ENCODE data around the gene TUBGCP3.

The TUBGCP3 gene

DNA sequence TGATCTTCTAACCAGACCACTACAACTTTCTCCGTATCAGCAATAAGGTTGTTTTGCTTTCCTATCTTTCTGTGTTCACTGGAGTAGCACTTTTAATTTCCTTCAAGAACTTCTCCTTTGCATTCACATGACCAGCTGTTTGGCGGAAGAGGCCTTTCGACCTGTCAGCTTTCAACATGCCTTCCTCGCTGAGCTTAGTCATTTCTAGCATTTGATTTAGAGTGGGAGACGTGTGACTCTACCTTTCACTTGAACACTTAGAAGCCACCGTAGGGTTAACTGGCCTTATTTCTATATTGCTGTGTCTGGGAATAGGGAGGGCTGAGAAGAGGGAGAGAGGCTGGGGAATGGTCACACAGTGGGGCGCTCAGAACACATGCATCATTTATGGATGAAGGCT lies 104.7 kb downstream of the TUBGCP3 start:
- DNase-seq (ENCODE audit: low spot score) = no peak
- TF ChIP-seq, protein P1, sequence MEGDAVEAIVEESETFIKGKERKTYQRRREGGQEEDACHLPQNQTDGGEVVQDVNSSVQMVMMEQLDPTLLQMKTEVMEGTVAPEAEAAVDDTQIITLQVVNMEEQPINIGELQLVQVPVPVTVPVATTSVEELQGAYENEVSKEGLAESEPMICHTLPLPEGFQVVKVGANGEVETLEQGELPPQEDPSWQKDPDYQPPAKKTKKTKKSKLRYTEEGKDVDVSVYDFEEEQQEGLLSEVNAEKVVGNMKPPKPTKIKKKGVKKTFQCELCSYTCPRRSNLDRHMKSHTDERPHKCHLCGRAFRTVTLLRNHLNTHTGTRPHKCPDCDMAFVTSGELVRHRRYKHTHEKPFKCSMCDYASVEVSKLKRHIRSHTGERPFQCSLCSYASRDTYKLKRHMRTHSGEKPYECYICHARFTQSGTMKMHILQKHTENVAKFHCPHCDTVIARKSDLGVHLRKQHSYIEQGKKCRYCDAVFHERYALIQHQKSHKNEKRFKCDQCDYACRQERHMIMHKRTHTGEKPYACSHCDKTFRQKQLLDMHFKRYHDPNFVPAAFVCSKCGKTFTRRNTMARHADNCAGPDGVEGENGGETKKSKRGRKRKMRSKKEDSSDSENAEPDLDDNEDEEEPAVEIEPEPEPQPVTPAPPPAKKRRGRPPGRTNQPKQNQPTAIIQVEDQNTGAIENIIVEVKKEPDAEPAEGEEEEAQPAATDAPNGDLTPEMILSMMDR (IDR thresholded peaks at IDR 0.05) = no peak
- no peak overlapping the region for H3K4me3 ChIP-seq
- no peak overlapping the region for H3K27ac ChIP-seq

DNA sequence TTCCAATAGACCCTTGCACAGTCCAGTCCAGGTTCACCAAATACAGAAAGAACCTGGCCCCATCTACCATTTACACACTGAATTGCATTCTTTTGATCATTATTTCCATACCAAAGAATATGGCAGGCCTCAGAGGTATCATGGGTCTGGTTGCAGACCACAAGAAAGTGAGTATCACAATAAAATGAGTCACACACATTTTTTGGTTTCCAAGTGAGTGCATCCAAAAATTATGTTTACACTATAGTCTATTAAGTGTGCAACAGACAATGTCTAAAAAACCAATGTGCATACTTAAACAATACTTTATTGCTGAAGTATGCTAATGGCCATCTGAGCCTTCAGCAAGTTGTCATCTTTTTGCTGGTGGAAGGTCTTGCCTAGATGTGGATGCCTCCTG lies 106.5 kb downstream of the TUBGCP3 start:
- no peak for DNase-seq (ENCODE audit: low spot score)

DNA sequence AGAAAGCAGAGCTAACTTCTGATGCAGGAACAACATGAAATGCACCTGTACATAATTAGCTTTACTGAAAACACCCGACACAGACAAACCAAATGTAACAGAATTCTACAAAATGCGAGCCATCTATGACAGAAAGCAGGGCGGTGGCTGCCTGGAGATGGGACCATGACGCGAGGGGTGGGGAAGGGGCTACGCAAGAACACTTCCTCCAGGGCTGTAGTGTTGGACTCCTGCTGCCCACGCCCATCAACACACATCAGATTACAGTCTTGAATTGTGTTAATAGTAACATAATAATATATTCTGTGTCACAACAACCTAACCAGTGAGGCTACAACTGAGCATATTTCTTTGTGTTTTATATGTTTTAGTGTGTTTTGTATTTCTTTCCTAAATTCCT lies 108.6 kb downstream of the TUBGCP3 start:
- DNase-seq (ENCODE audit: low spot score) = no peak
- H3K4me3 ChIP-seq = no peak overlapping the region
- TF ChIP-seq, protein P1 (IDR thresholded peaks at IDR 0.05) = no peak
- no peak overlapping the region for H3K27ac ChIP-seq

More for the DNA sequence above, 106.5 kb downstream of the TUBGCP3 start:
- no peak overlapping the region for H3K27ac ChIP-seq
- no peak overlapping the region for H3K4me3 ChIP-seq
- TF ChIP-seq, protein P1 (IDR thresholded peaks at IDR 0.05) = no peak

DNA sequence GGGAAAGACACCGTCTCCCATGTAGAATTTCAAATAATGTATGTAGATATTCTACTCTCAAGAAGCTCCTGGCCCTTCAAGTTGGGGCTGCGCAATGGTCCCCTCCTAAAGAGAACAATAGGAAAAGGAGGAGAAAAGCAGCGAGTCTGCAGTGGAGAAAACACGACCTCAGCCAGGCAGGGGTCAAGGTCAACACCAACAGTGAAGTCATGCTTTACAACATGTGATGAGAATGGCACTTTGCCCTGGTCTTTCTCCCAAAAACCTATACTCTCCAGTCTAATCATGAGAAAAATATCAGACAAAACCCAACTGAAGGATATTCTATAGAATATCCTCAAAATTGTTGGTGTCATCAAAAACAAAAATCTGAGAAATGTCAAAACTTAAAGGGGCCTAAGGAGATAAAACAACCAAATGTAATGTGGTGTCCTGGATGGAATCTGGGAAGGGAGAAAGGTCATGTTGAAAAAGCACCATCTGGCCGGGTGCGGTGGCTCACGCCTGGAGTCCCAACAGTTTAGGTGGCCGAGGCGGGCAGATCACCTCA lies 110.8 kb downstream of the TUBGCP3 start:
- DNase-seq (ENCODE audit: low spot score) = no peak
- Histone ChIP-seq H3K27ac (no peak overlapping the region), H3K4me3 (no peak overlapping the region)
- TF ChIP-seq, protein P1 (IDR thresholded peaks at IDR 0.05) = no peak

DNA sequence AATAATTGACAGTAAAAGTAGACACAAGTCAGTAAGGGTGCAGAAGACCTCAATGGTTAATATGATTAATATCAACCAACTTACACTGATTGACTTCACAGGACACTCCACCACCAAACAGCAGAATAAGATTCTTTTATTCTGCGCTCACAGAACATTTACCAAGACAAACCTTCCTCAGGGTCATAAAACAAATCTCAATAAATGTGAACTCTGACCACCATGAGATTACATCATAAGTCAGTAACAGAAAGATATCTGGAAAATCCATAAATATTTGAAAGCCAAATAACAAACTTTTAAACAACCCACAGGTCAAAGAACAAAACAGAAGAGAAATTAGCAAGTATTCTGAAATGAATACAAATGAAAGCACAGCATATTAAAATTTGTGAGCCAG lies 112.1 kb downstream of the TUBGCP3 start:
- Histone ChIP-seq H3K27ac (no peak overlapping the region), H3K4me3 (no peak overlapping the region)
- TF ChIP-seq, protein P1 (IDR thresholded peaks at IDR 0.05) = no peak
- DNase-seq (ENCODE audit: low spot score) = no peak

DNA sequence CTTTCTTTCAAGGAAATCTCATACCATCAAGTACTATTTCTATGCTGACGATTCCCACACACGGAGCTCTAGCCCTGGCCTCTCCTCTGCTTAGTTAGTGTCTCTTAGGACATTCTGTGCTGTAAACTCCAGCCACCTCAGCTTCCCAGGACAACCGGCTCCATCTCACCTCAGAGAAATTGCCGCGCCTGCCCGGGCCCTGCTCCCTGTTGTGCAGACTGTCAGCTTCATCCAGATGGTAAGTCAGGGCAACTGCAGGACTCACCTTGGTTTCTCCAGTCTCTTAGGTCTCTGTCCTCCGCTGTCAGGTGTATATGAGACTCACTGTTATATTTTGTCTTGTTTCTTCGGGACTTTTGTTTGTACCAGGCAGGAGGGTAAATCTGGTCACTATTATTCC lies 113.1 kb downstream of the TUBGCP3 start:
- TF ChIP-seq, protein P1 (IDR thresholded peaks at IDR 0.05) = no peak
- no peak overlapping the region for H3K27ac ChIP-seq
- no peak for DNase-seq (ENCODE audit: low spot score)

DNA sequence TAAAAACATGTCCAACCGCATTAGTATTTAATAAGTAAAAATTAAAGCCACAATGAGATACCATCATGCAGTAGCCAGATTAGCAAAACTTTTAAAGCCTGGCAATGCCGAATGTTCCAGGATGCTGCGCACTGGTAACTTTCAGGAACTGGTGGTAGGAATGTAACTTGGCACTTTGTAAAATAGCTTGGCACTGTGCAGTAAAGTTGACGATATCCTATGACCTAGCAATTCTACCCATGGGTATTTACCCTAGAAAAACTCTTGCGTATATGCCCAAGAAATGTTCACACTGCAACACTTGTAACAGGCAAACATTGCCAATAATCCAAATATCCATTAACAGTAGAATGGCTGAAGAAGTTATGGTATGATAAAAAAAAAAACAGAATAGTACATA lies 114.1 kb downstream of the TUBGCP3 start:
- DNase-seq (ENCODE audit: low spot score) = no peak
- TF ChIP-seq, protein P1 (IDR thresholded peaks at IDR 0.05) = no peak

More for the DNA sequence above, 113.1 kb downstream of the TUBGCP3 start:
- no peak overlapping the region for H3K4me3 ChIP-seq

More for the DNA sequence above, 114.1 kb downstream of the TUBGCP3 start:
- H3K27ac ChIP-seq = no peak overlapping the region
- H3K4me3 ChIP-seq = no peak overlapping the region

All from coronary artery (tissue), 2 donors.